KG1 (cell line): Measurements from ENCODE around the gene LHX2.

Experiments used
- DNase-seq: peaks from one replicate; lab custom pipeline; 2025; lab: John Stamatoyannopoulos, UW

The LHX2 gene

DNA sequence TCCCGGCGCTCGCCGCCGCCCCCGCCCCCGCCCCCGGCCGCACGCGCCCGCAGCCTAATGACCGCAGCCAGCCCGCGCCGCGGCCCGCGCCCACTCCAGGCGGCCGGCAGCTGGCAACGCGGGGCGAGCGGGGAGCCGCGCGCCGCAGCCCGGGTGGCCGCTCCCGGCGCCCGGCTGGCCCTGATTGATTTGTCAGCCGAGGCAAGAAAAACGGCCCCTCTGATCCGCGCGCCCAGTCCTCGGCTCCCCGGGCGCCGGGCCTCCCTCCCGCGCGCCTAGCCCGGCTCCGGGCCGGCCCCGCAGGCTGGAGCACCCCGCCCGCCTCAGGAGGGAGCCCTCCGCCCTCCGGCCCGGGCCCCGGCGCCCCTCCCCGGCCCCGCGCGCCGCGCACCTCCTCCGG, 11.9 kb upstream of the LHX2 start:
- DNase-seq, result no peak

DNA sequence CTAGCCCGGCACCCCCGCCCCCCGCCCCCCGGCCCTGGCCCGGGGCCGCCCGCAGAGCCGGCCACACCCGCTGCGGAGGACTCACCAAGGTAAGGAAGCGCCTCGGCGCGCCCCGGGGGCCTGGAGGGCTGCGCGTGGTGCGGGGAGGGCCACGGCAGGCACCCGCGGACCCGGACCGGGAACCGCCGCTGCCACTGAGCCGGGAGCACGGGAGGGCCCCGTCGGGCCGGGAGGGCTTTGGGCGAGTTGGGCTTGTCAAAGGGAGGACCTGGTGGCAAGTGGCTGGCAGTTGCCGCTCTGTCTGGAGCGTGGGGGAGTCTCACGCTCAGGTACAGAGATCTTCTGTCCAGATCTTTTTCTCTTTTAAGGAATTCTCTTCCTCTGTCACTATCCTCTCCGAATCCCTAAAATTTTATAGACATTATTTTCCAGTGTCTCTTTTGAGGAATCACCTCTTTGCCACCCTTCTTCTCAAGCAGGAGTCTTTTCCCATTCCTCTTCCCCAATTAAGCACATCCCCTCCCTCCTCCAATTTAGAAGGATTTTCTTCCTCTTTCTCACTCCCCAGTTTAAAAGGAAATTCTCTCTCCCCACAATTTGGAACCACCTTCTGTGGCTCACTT, 11.3 kb upstream of the LHX2 start:
- no peak for DNase-seq

DNA sequence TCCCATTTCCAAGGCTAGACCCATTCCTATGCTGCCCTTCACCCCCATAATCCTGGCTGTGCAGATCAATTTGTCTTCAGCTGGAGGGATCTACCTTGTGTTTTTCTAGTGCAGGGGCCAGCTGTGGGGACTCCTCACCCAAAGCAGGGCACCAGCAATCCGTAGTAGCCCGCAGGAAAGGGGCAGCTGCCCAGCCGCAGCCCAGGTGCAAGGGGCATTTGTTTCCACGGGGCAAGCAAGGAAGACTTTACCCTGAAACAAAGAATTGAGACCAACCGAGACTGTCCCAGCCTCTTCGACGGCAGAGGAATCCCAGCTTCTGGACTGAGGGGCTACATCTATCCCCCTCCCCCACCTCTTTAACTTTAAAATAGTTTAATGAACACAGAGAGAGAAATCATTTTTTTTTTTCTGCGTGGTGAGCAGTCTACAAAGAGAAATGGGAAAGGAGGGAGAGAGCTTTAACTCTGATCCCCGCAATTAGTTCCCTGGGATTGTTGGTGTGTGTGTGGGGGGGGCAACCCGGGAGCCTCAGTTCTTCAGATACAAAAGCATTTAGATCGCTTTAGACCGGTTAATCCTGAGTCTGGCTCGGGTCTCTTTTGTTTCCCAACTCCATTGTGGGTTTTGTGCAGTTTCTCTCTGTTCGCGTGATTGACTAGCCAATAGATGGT, 10.6 kb upstream of the LHX2 start:
- DNase-seq, result no peak

DNA sequence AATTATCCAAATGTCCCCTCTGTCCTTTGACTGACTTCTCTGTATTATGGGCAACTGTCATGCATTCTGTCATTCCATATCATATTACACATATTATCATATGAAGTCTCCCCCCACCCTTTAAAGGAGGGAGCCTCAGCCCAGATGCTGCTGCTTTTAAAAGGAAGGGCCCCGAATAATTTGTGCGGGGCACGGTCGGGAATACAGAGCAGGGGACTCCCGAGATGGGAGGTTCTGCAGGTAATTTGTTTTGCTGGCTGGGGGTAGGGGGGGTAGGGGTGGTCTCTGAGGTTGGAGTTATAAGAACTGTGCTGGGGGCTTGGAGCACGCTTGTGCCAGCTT, 10.1 kb upstream of the LHX2 start:
- DNase-seq, result no peak

DNA sequence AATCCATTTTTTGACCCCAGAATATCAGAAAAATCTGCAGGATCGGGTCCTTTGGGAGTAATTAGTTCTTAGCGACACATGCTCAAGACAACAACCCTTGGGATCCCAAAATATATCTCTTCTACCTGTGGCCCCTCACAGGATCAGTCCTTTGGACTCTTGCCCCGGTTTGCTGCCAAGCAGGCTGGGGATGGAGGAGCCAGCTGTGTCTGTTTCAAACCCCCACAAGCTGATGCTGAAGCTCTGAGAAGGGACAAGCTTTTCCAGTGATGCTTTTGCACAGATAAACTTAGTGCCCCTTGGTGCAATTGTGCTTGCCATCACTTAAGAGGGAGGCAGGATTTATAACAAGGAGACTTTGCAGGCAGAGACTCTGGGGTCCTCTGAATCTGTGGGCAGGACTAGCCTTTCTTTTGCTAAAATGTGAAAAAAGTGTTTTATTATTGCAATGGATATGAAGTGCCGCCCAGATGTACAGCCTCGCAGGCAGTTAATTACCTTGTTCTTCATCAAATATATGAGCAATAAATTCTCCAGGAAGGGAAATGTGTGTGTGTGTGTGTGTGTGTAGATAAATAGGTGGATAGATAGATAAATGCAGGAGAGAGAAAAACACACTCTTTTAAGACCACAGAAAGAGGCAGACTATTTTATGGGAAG, 9.6 kb upstream of the LHX2 start:
- DNase-seq, result no peak

DNA sequence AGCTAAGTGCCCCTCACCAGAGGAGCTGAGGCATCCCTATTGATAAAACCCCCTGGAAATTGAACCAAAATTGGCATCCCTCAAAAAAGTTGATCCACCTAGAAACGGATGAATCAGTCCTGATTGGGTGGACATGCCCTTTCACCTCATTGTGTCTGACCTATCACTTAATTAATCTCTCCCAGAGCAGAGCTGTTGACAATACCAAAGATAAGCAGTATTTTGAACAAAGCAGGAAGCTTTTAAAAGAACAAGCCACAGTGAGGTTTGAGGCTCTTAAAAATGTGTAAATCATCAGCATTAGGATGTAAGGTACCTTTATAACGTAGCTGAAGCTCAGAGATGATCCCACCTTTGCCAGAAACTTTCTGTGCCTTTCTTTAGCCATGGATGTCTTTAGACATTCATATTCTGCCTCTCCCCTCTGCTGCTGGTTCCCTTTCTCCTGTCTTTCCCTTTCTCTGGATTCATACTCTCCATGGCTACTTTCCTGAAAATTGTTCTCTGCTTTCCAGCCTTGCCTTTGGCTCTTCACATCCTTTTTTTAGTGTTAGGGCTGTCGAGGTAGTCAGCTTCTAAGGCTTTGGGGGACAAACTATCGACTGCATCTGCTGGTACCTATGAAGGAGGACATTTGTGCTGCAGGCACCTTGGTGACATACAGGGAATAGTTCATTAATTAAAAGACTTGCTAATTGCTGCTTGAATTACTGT, 7.8 kb upstream of the LHX2 start:
- no peak for DNase-seq

DNA sequence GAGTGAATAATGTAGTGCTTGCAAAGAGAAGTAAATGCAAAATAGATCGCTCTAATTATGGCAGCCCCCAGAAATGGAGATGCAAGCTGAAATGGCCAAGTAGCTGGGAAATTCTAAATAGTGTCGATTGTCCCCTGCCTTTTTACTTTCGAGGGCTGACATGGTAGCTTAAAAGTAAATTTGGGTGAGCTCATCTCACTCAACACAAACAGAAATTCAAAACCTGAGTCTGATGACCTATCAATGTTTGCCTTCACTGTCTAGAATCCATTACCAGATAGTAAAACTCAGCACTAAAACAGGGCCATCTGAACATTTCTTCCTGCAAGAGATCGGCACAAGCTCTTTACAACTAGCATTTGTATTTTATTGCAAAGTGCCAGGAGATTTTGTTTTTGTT, 7.0 kb upstream of the LHX2 start:
- no peak for DNase-seq

DNA sequence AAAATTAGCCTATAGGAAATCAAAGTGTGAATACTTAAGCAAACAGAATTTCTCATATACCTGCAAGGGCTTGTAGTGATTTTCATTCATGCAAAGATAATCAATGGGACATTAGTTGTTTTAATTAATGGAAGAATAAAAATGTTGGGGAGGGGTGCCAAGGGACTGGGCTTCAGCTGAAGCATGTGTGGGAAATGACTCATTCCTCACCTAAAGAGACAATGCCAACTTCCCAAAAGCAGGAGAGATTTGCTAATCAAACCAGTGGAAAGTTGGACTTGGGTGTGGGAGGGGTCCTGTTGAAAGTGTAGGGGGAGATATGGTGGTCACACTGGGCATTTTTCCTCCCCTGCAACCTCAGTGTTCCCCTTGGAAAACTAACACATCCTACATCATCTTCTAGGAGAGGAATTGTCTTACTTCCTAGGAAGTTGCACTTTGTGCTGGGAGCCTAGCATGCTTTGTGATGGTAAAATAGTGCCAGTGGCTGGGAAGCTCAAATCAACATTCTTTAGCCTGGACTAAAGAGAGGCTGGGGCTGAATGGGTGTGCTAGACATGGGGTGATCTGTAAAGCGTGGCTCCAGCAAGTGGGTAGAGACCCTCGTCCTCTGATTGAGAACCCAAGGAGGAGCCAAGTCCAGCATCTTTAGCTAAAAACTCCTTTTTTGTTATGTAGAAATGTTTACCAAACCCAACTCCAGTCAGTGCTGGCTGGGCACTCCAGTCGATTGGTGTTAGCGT, 6.4 kb upstream of the LHX2 start:
- no peak for DNase-seq

DNA sequence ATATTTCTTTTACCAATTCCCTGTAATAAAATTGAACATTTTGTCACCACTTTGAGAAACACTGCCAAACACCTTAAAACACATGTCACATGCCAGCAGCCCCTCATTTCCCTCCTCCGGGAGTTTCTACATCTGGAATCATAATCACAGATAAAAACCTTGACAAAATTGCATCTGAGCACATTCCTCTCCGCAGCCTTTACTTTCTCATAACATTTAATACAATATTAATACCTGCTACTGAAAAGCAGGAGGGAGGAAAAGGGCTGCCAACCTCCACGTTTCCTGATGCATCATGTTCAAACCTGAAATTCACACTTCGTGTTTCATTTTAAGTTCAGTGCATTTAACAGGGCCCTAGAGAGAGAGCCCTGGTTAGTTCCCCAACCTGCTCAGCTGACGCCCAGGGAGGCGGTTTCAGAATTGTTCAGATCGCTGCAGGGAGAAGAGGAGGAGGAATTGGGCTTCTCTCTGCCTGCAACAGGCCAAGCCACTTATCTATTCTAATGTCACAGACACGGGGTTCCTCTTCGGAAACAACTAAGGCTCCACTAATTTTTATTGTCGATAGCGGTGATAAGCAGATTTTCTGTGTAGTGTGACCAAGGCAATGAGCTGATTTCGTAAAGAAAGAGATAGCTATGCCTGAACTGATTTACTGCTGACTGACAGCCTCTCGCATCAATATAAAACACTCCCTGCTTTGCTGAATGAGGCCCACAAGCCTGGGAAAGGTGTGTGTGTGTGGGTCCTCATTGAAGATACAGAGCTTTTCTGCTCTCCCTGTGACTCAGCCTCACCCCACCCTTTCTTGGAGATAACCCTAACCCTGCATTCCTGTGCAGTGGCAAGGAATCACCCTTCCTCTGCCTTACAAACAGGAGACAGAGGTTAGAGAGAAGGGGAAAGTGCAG, 4.9 kb upstream of the LHX2 start:
- no peak for DNase-seq

DNA sequence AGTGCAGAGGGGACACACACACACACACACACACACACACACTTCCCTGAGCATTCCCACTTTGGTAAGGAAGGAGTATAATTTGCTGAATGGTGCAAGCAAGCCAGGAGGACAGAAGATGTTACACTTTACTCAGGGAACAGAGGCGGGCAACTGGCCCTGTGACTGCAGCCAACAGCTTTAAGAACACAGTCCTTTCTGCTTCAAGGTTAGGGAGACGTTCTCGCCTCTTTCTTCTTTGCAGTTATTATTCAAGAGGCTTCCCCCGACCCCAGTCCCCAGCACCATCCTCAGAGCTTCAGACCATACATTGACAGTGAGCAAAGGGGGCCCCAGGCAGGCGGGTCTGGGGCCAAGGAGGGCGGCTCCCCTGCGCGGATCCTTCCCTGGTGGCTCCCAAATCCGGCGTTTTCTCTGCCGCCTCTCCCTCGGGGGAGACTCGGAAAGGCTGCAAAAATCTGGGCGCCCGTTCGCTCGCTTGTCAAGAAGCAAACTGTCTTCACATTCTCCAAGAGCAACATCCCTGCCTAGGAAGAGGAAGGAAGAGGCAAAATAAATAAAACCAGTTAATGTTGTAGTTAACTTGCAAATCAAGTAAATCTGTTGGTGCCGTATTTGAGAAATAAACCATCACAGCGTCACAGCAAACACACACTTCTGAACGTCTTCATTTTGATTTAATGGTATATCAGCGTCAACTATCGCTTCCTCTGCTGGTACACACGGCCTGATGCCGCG, 3.8 kb upstream of the LHX2 start:
- DNase-seq, result no peak

DNA sequence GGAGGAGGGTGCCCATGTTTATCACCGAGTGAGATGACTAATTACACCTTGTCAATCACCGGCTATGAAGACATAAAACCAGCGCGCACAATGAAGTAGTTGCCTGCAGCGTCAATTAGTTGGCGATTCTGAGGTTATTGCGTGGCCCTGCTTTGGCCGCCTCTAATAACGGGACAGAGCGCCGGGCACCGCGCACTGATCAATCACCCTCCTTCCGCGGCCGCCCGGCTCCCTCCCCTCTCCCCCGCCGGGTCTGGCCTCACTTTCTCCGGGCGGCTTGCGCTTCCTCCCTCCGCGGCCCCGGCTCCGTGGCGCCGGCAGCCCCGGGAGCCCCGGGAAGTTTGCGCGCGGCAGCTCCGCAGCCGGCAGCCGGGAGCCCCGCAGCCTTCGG, 3.3 kb upstream of the LHX2 start:
- no peak for DNase-seq

DNA sequence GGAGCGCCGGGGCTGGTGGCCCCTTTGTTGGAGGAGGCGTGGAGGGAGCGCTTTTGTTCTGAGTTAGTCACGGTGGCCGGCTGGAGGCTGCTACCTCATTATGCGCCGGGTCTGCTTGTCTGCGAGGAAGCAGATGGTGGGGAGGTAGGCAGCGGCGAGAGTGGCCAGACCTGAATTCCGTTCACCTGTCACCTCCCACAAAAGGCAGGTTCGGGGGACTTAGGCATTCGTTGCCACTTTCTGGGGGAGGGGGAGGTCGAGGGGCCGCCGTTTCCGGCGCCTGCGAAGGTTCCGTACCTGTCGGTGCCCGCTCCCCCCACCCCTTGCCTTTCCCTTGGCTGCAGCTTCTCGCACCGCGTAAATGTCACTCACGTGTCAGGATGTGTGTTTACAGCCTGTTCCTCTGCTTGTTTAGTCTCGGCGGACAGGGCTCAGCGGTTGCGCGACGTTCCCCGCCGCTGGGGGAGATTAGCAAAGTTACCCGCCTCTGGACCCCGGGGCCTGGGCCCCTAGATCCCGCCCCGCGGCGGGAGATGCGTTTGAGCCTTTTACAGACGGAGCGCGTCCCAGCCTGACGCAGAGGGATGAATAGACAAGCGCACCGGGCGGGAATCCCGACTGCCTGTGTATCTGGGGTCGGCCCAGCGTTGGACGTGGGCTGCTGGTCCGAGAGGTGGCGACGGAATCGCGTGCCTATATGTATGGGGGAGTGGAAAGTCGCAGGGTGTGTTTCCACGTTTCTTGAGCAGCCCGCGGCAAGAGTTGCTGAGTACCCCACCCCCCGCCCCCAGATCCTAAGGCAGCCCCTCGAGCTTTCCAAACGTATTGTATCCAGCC, 2.7 kb upstream of the LHX2 start:
- no peak for DNase-seq

DNA sequence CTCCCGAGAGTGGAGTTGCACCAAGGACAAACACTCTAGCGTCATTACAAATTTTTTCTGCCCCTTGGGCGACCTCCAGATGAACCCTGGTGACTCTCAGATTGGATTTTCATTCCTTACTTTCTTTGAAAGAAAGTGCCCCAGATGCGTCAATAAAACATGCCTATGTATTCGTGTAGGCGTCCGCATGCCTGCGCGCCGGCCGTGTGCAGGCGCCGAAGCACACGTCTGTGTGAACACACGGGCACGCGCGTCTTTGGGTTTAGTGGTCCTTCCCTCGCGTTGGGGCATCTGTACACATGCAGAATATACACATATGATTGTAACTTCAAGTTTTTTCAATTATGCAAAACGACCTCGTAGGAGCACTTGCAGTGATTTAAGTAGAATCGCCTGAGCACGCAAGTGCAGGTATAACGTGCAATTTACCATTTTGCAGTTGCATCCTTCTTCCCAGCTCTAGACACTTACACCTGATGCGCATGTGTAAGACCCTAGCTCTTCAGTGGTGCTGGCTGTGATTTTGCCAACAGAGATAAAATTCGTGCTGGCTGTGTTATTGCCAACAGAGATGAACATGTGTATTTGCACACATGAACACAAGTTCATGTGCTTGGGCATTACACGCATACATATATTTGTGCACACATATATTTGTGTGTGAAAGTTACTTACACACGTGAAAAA, 1.9 kb upstream of the LHX2 start:
- DNase-seq, result no peak

DNA sequence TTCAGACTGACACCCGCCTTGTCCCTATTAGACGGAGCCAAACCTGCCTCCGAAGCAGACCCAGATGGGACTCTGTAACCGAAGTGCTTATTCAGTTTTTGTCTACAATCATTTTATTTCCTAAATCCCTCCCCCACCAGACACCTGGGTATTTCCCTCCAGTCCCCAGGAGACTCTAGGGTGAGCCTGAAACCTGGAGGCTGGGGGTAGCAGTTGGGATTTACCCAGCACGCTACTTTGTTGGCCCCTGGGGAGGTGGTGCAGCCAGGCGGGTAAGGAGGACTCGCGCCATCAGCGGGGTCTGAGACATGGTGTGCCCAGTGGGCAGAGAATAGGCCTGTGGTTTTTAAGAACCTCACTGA, 1.3 kb upstream of the LHX2 start:
- no peak for DNase-seq

DNA sequence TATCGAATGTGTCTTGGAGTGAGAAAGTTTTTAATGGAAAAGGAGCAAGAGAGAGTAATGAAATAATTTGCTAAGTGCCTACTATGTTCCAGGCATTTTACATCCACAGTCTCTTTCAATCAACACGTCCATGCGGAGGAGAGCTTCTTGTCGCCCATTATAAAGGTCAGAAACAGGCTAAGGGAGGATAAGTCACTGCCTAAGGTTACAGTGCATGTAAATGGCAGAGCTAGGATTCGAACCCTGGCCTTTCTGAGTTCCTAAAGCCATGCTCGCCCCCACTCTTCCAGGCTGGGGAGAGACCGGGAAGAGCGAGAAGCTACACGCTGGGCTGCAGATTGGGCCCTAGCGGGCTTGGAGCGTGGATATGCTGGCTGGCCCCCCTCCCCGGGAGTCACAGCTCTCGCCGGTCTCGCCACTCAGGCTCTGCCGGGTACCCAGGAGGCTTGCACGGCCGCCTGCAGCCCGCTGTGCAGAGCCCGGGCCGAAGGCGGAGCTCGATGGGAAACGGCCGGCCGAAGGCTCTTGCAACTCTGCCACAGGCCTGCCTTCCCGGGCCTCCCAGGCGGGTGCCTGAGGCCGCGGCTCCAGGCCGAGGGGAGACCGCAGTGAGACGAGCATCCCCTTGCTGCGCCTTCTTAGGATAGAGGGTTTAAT, 775 bp upstream of the LHX2 start:
- no peak for DNase-seq

DNA sequence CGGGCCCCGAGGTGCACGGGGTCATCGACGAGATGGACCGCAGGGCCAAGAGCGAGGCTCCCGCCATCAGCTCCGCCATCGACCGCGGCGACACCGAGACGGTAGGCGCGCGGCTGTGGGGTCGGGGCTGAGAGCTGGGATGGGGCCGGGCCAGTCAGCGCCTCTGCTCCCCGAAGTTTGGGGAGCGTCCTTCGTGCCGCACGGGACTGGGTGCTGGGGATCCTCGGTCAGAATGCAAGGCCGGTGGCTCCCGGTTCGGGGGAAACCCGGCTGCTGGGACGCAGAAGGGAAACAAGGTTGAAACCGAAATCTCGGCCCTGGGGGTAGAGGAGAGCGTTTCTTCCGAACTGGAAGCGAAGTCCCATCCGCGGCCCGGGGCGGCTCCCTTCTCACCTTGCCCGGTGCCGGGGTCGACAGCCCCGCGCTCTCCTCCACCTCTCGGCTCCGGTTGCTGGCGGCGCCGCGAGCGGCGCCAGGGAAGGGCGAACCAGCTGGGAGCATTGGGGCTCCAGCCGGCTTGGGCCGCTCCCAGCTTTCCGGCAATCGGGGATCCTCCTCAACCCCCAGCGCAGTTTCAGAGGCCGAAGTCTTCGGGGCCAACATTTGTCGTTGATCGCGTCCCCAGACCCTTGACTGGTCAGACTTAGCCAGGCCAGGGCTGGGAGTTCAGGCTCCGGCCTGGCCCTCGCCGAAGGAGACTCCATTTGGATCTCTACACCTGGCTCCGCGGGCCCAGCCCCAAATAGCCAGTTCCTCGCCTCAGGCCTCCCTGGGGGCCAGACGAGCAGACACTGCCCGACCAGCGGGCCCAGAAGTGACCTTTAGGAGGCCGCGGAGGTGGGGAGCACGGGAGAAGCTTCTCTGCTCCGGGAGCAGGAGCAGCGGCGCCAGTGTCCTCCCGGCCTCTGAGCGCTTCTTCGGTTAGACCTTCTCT, 1.1 kb downstream of the LHX2 start:
- no peak for DNase-seq
